ENCODE results near the gene UBA52.
"Not testable (repeated sequence)": the region's sequence is repeated elsewhere in the genome, so short reads cannot be mapped to it uniquely, and the experiment has no call there.

The UBA52 gene

GRCh38 chr19:18593367-18594095, 21.9 kb downstream of the UBA52 start:
- DNase-seq = no peak

- DNase-seq = peak; percentile 87
These were observed 22.6 kb downstream of the UBA52 start for GRCh38 chr19:18594096-18594823.

- DNase-seq = no peak
These were observed 23.2 kb downstream of the UBA52 start for GRCh38 chr19:18594824-18595373.

- no peak for DNase-seq
These were observed 23.8 kb downstream of the UBA52 start for GRCh38 chr19:18595475-18595874.

- peak; percentile 68 for DNase-seq
These were observed 25.1 kb downstream of the UBA52 start for GRCh38 chr19:18596752-18597157.

GRCh38 chr19:18597809-18598660, 26.4 kb downstream of the UBA52 start:
- no peak for DNase-seq

- DNase-seq = no peak
These were observed 27.8 kb downstream of the UBA52 start for GRCh38 chr19:18599485-18599884.

GRCh38 chr19:18600692-18601397, 29.2 kb downstream of the UBA52 start:
- DNase-seq = not testable (repeated sequence)

GRCh38 chr19:18601875-18602274, 30.2 kb downstream of the UBA52 start:
- DNase-seq = no peak

GRCh38 chr19:18603255-18603957, 31.7 kb downstream of the UBA52 start:
- no peak for DNase-seq

- DNase-seq = no peak
These were observed 32.5 kb downstream of the UBA52 start for GRCh38 chr19:18603958-18604819.

- DNase-seq = no peak
These were observed 33.1 kb downstream of the UBA52 start for GRCh38 chr19:18604820-18605159.

GRCh38 chr19:18605196-18605545, 33.5 kb downstream of the UBA52 start:
- DNase-seq = no peak

GRCh38 chr19:18605546-18606280, 34.1 kb downstream of the UBA52 start:
- peak; percentile 32 for DNase-seq

GRCh38 chr19:18606281-18607225, 34.9 kb downstream of the UBA52 start, which contains the start of gene CRLF1:
Gene CRLF1 (minus strand): TSS chr19:18606799. CDS start chr19:18606656, 143 bp downstream.
- DNase-seq = peak; percentile 48

- DNase-seq = peak; percentile 53
These were observed 35.8 kb downstream of the UBA52 start for GRCh38 chr19:18607226-18608101.

GRCh38 chr19:18608102-18608804, 36.6 kb downstream of the UBA52 start:
- DNase-seq = no peak

Measured in NCI-H69 (cell line).